ENCODE data around the gene ANKRD44.

The ANKRD44 gene

DNA sequence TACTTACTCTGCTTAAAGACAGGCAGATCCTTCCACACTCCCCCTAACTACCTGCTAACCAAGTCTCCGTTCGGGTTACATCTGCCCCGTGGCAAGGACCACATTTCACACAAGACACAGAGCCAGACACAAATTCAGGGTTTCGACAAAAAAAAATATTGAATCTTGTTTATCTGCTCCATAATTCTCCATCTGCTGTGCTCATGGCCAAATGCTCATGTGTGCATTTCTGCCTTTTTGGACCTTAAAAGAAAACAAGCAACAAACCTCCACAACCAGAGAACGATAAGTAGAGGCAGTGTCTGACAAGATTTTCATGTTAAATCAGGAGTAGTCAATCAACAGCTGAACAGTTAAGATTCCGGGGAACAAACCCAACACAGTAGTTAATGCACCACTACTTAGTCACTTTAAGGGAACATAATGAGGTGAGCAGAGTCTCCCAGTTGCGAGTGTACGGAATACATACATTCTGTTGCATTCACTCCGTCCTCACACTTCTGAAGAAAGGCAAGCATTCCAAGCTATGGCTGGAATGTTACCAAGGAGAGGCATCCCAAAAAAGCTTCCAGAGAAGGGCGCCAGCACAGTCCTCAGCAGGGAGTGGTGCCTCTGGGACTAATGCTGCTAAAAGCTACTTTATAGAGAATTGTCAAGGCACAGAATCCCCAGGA lies 121.0 kb downstream of the ANKRD44 start:
- no peak overlapping the region for H3K4me3 ChIP-seq (ENCODE audit: low read length)
- TF ChIP-seq CTCF (conservative IDR thresholded peaks at IDR 0.05; ENCODE audit: low read depth, low read length) = no peak
- DNase-seq (ENCODE audit: low read depth) = no peak

DNA sequence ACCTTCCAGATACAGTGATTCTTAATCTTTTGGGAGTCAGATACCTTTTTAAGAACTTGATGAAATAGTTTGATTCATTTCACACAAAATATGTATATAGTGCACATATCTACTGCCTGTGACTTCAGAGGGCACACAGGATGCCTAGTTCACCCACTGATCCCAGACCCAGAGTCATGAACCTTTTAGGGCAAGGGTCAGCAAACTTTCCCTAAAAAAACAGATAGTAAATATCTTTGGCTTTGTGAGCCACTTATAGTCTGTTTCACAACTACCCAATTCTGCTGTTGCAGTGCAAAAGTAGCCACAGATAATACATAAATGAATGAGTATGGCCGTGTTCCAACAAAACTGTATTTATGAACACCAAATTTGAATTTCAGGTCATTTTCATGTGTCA lies 124.9 kb downstream of the ANKRD44 start:
- no peak for TF ChIP-seq CTCF (conservative IDR thresholded peaks at IDR 0.05; ENCODE audit: low read depth, low read length)
- no peak for DNase-seq (ENCODE audit: low read depth)
- no peak overlapping the region for H3K4me3 ChIP-seq (ENCODE audit: low read length)

- no peak for DNase-seq (ENCODE audit: low read depth)
- H3K4me3 ChIP-seq (ENCODE audit: low read length) = no peak overlapping the region
- no peak for TF ChIP-seq CTCF (conservative IDR thresholded peaks at IDR 0.05; ENCODE audit: low read depth, low read length)
Observed at GRCh38 chr2:197184959-197185586, 125.5 kb downstream of the ANKRD44 start.

DNA sequence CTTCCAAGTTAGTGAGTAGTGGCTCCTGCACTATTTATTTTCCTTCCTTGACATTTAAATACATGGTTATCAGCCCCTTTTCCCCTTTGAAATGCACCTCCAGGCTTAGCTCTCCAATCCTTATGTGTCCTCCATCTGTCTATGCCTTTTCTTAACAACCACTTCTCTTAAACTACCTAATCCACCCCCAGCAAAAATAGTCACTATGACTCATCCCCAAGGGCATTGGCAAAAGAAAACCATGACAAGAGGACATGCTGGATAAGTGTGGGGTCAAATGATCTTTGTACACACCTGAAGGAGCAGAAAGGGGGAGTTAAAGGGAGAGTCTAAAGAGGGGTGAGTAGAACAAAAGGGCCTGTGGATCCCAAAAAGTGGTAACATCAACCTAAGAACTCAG lies 127.2 kb downstream of the ANKRD44 start:
- TF ChIP-seq CTCF (conservative IDR thresholded peaks at IDR 0.05; ENCODE audit: low read depth, low read length) = no peak
- DNase-seq (ENCODE audit: low read depth) = no peak
- H3K4me3 ChIP-seq (ENCODE audit: low read length) = no peak overlapping the region

DNA sequence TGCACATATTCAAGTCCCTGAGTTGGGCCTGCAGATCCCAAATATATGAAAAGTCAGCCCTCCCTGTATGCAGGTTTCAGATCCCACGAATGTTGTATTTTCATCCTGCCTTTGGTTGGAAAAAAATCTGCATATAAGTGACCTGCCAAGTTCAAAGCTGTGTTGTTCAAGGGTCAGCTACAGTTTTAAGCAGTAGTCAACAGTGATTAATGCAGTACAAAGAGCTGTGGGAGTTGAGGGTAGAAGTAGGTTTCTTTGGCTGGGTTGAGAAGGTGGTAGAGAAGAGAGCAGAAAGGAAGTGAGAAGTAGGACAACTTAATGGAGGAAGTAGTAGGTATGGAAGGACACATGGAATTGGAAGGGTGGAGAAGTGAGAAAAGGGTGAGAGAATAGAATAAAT lies 127.9 kb downstream of the ANKRD44 start:
- no peak for TF ChIP-seq CTCF (conservative IDR thresholded peaks at IDR 0.05; ENCODE audit: low read depth, low read length)
- H3K4me3 ChIP-seq (ENCODE audit: low read length) = no peak overlapping the region
- no peak for DNase-seq (ENCODE audit: low read depth)

DNA sequence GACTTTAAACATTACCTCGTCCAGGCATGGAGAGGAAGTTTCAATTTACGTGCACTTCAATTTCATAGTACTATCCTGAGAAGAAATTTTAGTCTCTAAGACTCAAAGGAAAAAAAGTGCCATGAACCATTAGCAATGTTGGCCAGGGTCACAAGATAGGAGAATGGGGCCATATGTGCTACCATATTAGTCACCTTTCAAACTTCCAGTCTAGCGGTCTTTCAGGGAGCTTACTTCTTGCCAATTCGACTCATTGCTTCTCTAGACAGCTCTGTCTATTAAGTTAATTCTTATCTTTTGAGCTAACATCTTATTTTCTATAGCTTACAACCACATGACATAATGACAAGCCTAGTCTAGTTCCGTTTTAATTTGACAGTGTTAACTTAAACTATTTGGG lies 129.1 kb downstream of the ANKRD44 start:
- TF ChIP-seq CTCF (conservative IDR thresholded peaks at IDR 0.05; ENCODE audit: low read depth, low read length) = no peak
- H3K4me3 ChIP-seq (ENCODE audit: low read length) = no peak overlapping the region
- no peak for DNase-seq (ENCODE audit: low read depth)

Measured in retinal pigment epithelial cell (primary cell).